DLD1 (cell line): Measurements from ENCODE around the gene NAALADL2.

Experiments used
- in situ Hi-C: cut with HindIII; loops from 2 replicates; pipeline ENCODE4 v1.10.0; 2017; ENCODE audit warnings: low sequenced_read_pairs

NAALADL2 gene

GRCh38 chr3:174884776-174885568 is 25.8 kb downstream of the NAALADL2 start:
- in situ Hi-C loops: no loop called here

GRCh38 chr3:174891524-174892203 is 32.5 kb downstream of the NAALADL2 start:
- in situ Hi-C loops: no loop called here

GRCh38 chr3:174907027-174907426 is 47.9 kb downstream of the NAALADL2 start:
- in situ Hi-C loops: no loop called here

DNA sequence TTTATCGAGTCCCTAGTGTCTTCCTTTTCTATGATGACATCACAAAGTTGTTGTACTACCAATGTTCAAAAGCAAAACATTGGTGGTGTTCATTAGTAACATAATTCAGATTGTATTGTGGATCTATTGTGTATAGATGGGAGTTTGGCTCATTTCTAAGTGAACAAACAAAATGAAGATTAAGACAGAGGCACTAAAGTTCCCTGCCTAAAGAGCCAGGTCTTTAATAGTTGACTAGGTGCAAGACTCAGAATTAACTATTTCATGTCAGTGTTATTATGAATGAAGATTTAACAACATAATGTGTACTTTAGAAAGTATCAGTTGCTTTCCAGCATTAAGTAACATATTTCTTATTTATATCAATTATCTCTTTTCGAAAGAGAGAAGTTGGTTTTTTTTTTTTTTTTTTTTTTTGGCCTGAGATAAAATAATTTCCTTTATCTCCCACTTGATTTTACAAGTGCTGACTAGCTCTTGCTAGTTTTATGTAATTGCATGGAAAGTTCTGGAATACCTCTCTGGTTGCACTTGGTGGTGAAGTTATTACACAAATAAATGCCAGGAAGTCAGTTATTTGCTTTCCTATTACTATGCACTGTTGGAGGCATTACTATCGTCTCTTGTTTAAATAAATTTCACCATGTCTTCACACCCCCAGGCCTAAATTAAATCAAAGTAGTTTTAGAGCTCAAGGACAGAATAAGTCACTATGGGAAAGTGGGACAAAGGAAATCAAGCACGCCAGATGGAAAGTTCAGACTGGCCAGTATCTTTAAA is 48.7 kb downstream of the NAALADL2 start:
- in situ Hi-C loops: no loop called here

- in situ Hi-C loops: no loop called here
Observed at GRCh38 chr3:174931473-174932353, 72.6 kb downstream of the NAALADL2 start.

GRCh38 chr3:174936590-174936989 is 77.5 kb downstream of the NAALADL2 start:
- in situ Hi-C loops: no loop called here

GRCh38 chr3:174937478-174937877 is 78.3 kb downstream of the NAALADL2 start:
- in situ Hi-C loops: no loop called here

DNA sequence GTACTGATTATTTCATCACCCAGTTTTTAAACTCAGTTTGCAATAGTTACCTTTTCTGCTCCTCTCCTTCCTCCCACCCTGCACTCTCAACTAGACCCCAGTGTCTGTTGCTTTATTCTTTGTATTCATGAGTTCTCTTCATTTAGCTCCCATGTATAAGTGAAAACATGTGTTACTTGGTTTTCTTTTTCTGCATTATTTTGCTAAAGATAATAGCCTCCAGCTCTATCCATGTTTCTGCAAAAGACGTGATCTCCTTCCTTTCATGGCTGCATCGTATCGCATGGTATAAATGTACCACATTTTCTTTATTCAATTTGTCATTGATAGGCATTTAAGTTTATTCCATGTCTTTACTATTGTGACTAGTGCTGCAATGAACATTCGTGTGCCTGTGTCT is 79.0 kb downstream of the NAALADL2 start:
- in situ Hi-C loops: no loop called here

GRCh38 chr3:174940151-174940550 is 81.0 kb downstream of the NAALADL2 start:
- in situ Hi-C loops: no loop called here

GRCh38 chr3:174945276-174945675 is 86.1 kb downstream of the NAALADL2 start:
- in situ Hi-C loops: no loop called here

GRCh38 chr3:174945951-174946350 is 86.8 kb downstream of the NAALADL2 start:
- in situ Hi-C loops: no loop called here

DNA sequence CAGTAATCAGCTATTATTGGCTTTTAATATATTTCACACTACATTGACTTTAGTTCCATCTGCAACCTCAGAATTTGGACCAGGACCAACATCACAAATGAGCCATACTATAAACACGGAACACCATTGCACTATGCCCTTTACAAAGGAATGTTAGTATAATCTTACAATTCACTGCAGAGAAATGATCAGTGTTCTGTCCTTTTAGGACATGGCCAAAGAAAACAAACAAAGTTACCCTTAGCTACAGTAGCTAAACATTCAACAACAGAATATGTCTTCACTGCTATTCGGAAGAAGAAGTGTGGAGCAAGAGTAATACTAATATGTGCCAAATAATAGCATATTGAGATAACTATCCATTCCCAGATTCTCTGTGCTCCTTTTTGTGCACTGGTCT is 90.4 kb downstream of the NAALADL2 start:
- in situ Hi-C loops: no loop called here

DNA sequence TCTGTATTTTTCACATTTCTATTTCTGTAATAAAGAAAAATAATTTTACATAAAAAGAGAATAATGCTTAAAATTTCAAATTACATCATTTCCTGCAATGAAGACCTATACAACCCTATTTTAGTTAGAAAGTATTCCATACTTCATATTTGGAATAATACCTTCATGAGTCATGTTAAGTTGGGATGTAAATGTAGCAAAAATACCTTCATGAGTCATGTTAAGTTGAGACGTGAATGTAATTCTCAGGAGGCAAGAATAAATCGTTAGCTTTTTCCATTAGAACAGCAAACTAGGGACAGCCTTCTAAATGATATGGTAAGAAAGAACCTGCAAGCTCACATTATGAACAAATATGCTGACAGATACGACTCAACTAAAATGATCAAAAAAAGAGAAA is 91.9 kb downstream of the NAALADL2 start:
- in situ Hi-C loops: no loop called here

DNA sequence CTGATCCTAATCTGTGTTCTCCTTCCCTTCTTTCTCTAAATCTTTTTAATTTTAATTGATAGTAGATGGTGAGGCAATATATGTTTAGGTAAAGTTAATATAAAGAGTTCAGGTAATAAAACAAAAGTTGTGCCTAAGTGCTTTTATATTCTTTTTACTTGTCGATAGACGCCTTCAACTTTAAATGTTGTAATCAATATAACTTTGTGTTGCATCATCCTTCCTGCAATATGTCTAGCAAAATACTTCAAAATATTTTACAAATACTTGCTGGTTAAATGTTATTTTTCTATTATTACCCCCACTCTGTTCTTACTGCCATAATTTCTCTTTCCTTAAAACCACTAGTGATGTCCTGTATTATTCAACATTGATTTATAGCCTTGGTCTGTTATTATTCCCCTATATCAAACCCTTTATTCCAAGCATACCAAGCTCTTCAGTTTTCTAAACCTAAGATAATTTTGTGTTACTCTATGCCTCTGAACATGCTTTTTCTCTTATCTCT is 92.4 kb downstream of the NAALADL2 start:
- in situ Hi-C loops: no loop called here

DNA sequence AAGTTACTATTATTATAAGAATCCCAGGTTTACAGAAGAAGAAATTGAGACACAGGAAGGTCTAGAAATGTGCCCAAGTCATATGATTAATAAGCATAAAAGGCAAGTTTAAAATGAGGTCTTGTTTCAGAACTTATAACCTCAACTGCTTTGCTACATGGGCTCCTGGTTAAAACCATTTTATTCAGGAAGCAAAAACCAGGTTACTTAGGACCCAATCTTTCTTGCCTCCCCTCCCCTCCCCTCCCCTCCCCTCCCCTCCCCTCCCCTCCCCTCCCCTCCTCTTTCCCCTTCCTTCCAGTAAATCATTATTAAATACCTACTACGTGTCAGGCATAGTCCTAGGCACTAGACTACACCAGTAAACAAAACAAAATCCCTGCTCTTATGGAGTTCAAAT is 93.9 kb downstream of the NAALADL2 start:
- in situ Hi-C loops: no loop called here

- in situ Hi-C loops: no loop called here
Observed at GRCh38 chr3:174955513-174956016, 96.4 kb downstream of the NAALADL2 start.

DNA sequence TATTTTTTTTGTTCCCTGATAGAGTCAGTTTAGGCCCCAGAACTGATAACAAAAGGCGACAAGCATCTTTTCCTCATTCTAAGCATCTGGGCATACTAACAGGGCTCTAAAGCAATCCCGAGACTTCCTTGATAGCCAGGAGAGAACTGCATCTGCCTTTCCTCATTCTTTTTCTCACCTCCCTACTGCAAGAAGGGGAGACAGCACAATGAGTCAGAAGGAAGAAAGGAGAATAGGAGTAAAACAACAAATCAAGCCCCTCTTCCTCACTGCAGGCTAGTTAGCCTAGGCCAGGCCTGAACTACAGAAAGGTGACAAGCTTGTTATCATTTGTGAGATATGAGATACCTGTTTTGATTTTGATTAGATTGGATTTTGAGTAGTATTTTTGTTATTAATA is 97.9 kb downstream of the NAALADL2 start:
- in situ Hi-C loops: no loop called here

- in situ Hi-C loops: no loop called here
Observed at GRCh38 chr3:174957551-174958001, 98.4 kb downstream of the NAALADL2 start.

DNA sequence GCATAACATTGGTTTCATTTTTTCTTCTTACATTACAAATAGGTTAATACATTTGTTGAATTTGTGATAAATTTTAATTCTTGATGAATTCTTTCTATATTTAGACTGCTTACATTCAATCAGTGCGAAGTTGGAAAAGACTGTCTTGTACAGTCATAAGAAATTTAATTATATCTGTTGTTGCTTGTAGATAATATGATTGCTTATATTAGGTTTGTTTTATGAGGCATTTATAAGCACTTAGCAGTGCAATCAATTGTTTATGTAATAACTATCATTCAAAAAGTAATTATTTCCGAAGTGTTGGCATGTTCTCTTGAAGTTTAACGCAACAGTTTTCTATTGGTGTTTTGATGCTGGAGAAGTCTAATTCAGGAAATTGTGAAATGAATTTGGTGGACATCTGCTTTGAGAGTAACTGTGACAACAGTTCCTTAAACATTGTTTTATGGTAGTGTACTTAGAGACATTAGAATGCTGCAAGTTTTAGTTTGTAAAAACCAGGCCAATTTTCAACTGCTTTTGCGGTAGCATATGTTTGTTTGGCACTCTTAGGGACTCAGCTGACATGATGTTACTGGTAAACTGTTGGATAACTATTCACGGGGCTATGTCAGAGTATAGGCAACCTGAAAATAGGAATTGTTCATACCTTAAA is 99.7 kb downstream of the NAALADL2 start:
- in situ Hi-C loops: no loop called here
